Kidney glomerular epithelial cell (primary cell): ENCODE results near the gene ZNF524.
A peak's percentile ranks its signal among the peaks of the same experiment; 100 is the strongest.
"Not testable (repeated sequence)": the region's sequence is repeated elsewhere in the genome, so short reads cannot be mapped to it uniquely, and the experiment has no call there.

Experiments used
- DNase-seq: peaks from one replicate; lab custom pipeline; 2025; lab: John Stamatoyannopoulos, UW

ZNF524 gene

GRCh38 chr19:55581145-55581822 is 18.8 kb upstream of the ZNF524 start:
- no peak for DNase-seq

- peak; percentile 99 for DNase-seq
Observed at GRCh38 chr19:55581823-55582223, 18.3 kb upstream of the ZNF524 start.

GRCh38 chr19:55582284-55582683 is 17.8 kb upstream of the ZNF524 start:
- DNase-seq = not testable (repeated sequence)

- not testable (repeated sequence) for DNase-seq
Observed at GRCh38 chr19:55583897-55584296, 16.2 kb upstream of the ZNF524 start.

GRCh38 chr19:55584871-55585270 is 15.2 kb upstream of the ZNF524 start:
- no peak for DNase-seq

- peak; percentile 67 for DNase-seq
Observed at GRCh38 chr19:55585658-55586339, 14.3 kb upstream of the ZNF524 start.

GRCh38 chr19:55586976-55587668 is 13.0 kb upstream of the ZNF524 start:
- peak; percentile 94 for DNase-seq

- DNase-seq = no peak
Observed at GRCh38 chr19:55588738-55589137, 11.3 kb upstream of the ZNF524 start.

- no peak for DNase-seq
Observed at GRCh38 chr19:55590109-55590508, 10.0 kb upstream of the ZNF524 start.

- DNase-seq = no peak
Observed at GRCh38 chr19:55590617-55591016, 9.5 kb upstream of the ZNF524 start.

- no peak for DNase-seq
Observed at GRCh38 chr19:55591555-55591954, 8.5 kb upstream of the ZNF524 start.

- no peak for DNase-seq
Observed at GRCh38 chr19:55592391-55593090, 7.5 kb upstream of the ZNF524 start.

GRCh38 chr19:55593096-55593772 is 6.9 kb upstream of the ZNF524 start:
- no peak for DNase-seq

- DNase-seq = no peak
Observed at GRCh38 chr19:55594996-55595545, 5.0 kb upstream of the ZNF524 start.

GRCh38 chr19:55596304-55596703 is 3.8 kb upstream of the ZNF524 start:
- no peak for DNase-seq

- no peak for DNase-seq
Observed at GRCh38 chr19:55597501-55597921, 2.6 kb upstream of the ZNF524 start.

GRCh38 chr19:55598034-55598433 is 2.1 kb upstream of the ZNF524 start:
- no peak for DNase-seq

GRCh38 chr19:55598719-55599467 is 1.2 kb upstream of the ZNF524 start:
- DNase-seq = peak; percentile 93

- peak; percentile 94 for DNase-seq
Observed at GRCh38 chr19:55599468-55599841, 633 bp upstream of the ZNF524 start, which contains the start of gene FIZ1. Gene FIZ1 (minus strand): TSS chr19:55599517. CDS start chr19:55597865, 1,652 bp downstream.

- no peak for DNase-seq
Observed at GRCh38 chr19:55600662-55601028, 557 bp downstream of the ZNF524 start.

GRCh38 chr19:55601084-55601483 is 996 bp downstream of the ZNF524 start:
- no peak for DNase-seq
